K562 (cell line): Measurements from ENCODE around the gene SAP30BP. TPM values are rescaled to one million over a fixed set of nuclear protein-coding genes. Genes with fewer than 3 reads are reported as not detected.

Experiments used
- ATAC-seq: fragments of 200-7000 bp; cut with Tn5 transposase; 3 replicates; pipeline ENCODE4 v1.9.1; 2020; ENCODE audit warnings: moderate library complexity
- BruUV-seq: library from RNA; stranded (reverse); fragments of 400-500 nt; replicated peaks from 2 replicates; lab custom pipeline; 2021; lab: Mats Ljungman, UMichigan
- CTCF ChIA-PET: fragments of 300-600 bp; formaldehyde crosslinking; extraction: SDS; loops from one replicate; lab custom pipeline; 2021; ENCODE audit warnings: low intra/inter-chr PET ratio; lab: Yijun Ruan, JAX
- POLR2A ChIA-PET: fragments of 300-600, 350-650 bp; sonication (Branson Sonifier 250); formaldehyde crosslinking; extraction: SDS; loops from one replicate; lab custom pipeline; 2021; ENCODE audit warnings: antibody characterized with exemption, inconsistent platforms; lab: Yijun Ruan, JAX
- DNase-seq, 4 experiments: peaks; one replicate each; pipeline versions ENCODE4 v3.0.0 to v3.0.0-alpha.2; 2011 to 2018; ENCODE audit warnings: low spot score in 3 of 4, mixed read lengths in 3 of 4; ENCODE audit errors: extremely low read depth in 1 of 4
- FAIRE-seq: peaks from 2 replicates; lab custom pipeline; 2011; peaks lifted over from hg19 to GRCh38; lab: Jason Lieb, UNC
- H2AFZ ChIP-seq: 2 replicates; pipeline ENCODE4 v1.6.0; 2011; ENCODE audit warnings: low read depth, low read length, control low read depth, inconsistent platforms
- H3K27ac ChIP-seq: fragments of 200-600 bp; 3 replicates; pipeline ENCODE4 v1.8.0; 2011; ENCODE audit warnings: low read depth, mild to moderate bottlenecking, control low read depth, inconsistent platforms, low read length, moderate library complexity, mixed read lengths; ENCODE audit errors: extremely low read depth
- H3K27me3 ChIP-seq, 2 experiments: fragments of 300-600 bp in 1 of 2; 2 replicates in 1 of 2; 3 replicates in 1 of 2; pipeline versions ENCODE4 v1.6.0 to v1.8.0; 2011; ENCODE audit warnings: inconsistent platforms in 2 of 2, low read length in 2 of 2, mild to moderate bottlenecking in 1 of 2, mixed read lengths in 1 of 2, moderate library complexity in 1 of 2; ENCODE audit not compliant: control insufficient read depth in 2 of 2, insufficient read depth in 2 of 2
- H3K36me3 ChIP-seq: fragments of 300-600 bp; 3 replicates; pipeline ENCODE4 v1.8.0; 2011; ENCODE audit warnings: mild to moderate bottlenecking, low read length, inconsistent platforms; ENCODE audit not compliant: control insufficient read depth, insufficient read depth
- H3K4me1 ChIP-seq, 2 experiments: fragments of 200-600 bp in 1 of 2; replicated peaks in 1 of 2; 2 replicates in 1 of 2; 3 replicates in 1 of 2; pipeline versions ENCODE4 v1.5.1 to v1.8.0; 2011; ENCODE audit warnings: inconsistent platforms in 2 of 2, low read length in 2 of 2, mild to moderate bottlenecking in 1 of 2, mixed read lengths in 1 of 2, moderate library complexity in 1 of 2; ENCODE audit not compliant: control insufficient read depth in 2 of 2, insufficient read depth in 2 of 2
- H3K4me2 ChIP-seq: 2 replicates; pipeline ENCODE4 v1.6.1; 2011; ENCODE audit warnings: low read length, control low read depth, inconsistent platforms, mixed read lengths; ENCODE audit not compliant: insufficient read depth
- H3K4me3 ChIP-seq: fragments of 200-600 bp; sonication (generic), shearing (Covaris generic); 2 replicates; pipeline ENCODE4 v1.5.1; 2016; ENCODE audit warnings: control low read depth, inconsistent platforms
- H3K79me2 ChIP-seq: fragments of 200-600 bp; 3 replicates; pipeline ENCODE4 v1.8.0; 2011; ENCODE audit warnings: low read length, inconsistent platforms; ENCODE audit not compliant: control insufficient read depth, insufficient read depth
- H3K9ac ChIP-seq, 2 experiments: 2 replicates each; pipeline versions ENCODE4 v1.6.0 to v1.6.1; 2011; ENCODE audit warnings: low read depth in 2 of 2, low read length in 2 of 2, control low read depth in 1 of 2, inconsistent platforms in 1 of 2, mild to moderate bottlenecking in 1 of 2, mixed read lengths in 1 of 2; ENCODE audit not compliant: insufficient read depth in 1 of 2
- H3K9me1 ChIP-seq: one replicate; pipeline ENCODE4 v1.6.0; 2011; ENCODE audit warnings: inconsistent platforms, mild to moderate bottlenecking, low read length, moderate library complexity; ENCODE audit not compliant: control insufficient read depth, insufficient read depth
- H3K9me3 ChIP-seq: replicated peaks from 2 replicates; pipeline ENCODE4 v1.5.1; 2011; ENCODE audit warnings: low read depth, low read length, inconsistent platforms; ENCODE audit not compliant: control insufficient read depth, insufficient read depth
- H4K20me1 ChIP-seq: replicated peaks from 2 replicates; pipeline ENCODE4 v1.6.1; 2011; ENCODE audit warnings: low read length, inconsistent platforms, mixed read lengths; ENCODE audit not compliant: control insufficient read depth, insufficient read depth
- CHD7 ChIP-seq: fragments of 200-600 bp; sonication (generic); IDR thresholded peaks from one replicate; pipeline ENCODE4 v1.6.1; 2012; ENCODE audit warnings: mild to moderate bottlenecking, low read depth, low read length, inconsistent platforms
- CREBBP ChIP-seq: IDR thresholded peaks from one replicate; pipeline ENCODE4 v1.6.1; 2012; ENCODE audit warnings: low read depth, mild to moderate bottlenecking, control low read depth, inconsistent platforms, low read length
- GTF2F1 ChIP-seq: IDR thresholded peaks from 2 replicates; pipeline ENCODE4 v1.6.1; 2011; ENCODE audit warnings: low read depth, low read length, improper control_type of control experiment
- KLF6 ChIP-seq: fragments of 250-450 bp; sonication (Bioruptor Pico); IDR thresholded peaks from 2 replicates; pipeline ENCODE4 v1.4.0; 2020; ENCODE audit warnings: mild to moderate bottlenecking, moderate library complexity, borderline replicate concordance
- RBM39 ChIP-seq: fragments of 200-400 bp; formaldehyde crosslinking; optimal IDR thresholded peaks from 2 replicates; pipeline ENCODE3; 2018; ENCODE audit warnings: low read depth, low read length
- ZKSCAN1 ChIP-seq: fragments of 150-350 bp; IDR thresholded peaks from 2 replicates; pipeline ENCODE4 v1.6.1; 2016; ENCODE audit warnings: low read depth, low read length
- ZNF583 ChIP-seq: fragments of 250-450 bp; sonication (Bioruptor Pico); IDR thresholded peaks from 2 replicates; pipeline ENCODE4 v1.4.0; 2020
- WGBS: fragments of 100-300 bp; shearing (Covaris generic); methylation state at CpG from one replicate; pipeline ENCODE4 v1.1.6; 2016; ENCODE audit warnings: low coverage, mixed read lengths; ENCODE audit not compliant: insufficient coverage; ENCODE audit errors: missing lambda C conversion rate; 5-methylcytosine and 5-hydroxymethylcytosine counted together
- in situ Hi-C: fragments of 300-500 bp; cut with MboI; formaldehyde crosslinking; loops from 4 replicates; pipeline ENCODE4 v1.15.0; 2018; ENCODE audit warnings: inconsistent platforms, mixed read lengths
- intact Hi-C: fragments of 100-400 bp; cut with micrococcal nuclease; formaldehyde crosslinking; loops from 2 replicates; pipeline ENCODE4 v1.14.2; 2022
- polyA plus RNA-seq, 8 experiments: library from polyadenylated mRNA; depleted of rRNA in 4 of 8; stranded (reverse) in 5 of 8; unstranded in 3 of 8; fragments of >200 nt; fragmentation: Nextera tagmentation in 2 of 8; fragmentation: Illumina TruSeq in 1 of 8; extraction: Ambion mirVana in 2 of 8; extraction: Trizol in 1 of 8; gene quantifications; 2 replicates each; pipeline versions ENCODE4 v1.2.1 to v1.2.3, GENCODE V29; 2011 to 2014; ENCODE audit warnings: inconsistent platforms in 1 of 8, missing spikeins in 1 of 8
- total RNA-seq, 7 experiments: library from RNA; depleted of rRNA in 6 of 7; stranded (reverse); fragments of >200 nt in 6 of 7; fragmentation: Illumina TruSeq in 2 of 7; extraction: Trizol in 2 of 7; gene quantifications; 2 replicates each; pipeline versions ENCODE4 v1.2.1 to v1.2.3, GENCODE V29; 2011 to 2021; ENCODE audit warnings: low replicate concordance in 1 of 7

SAP30BP gene
- total and polyA plus RNA-seq, 9 of the 15 experiments (the other 6 are each of a cell fraction or from before 2014, with no cell fraction given): 45.3 to 154 (median 71.7) TPM

GRCh38 chr17:75725504-75725903 is 58.4 kb downstream of the SAP30BP start:
- no peak overlapping the region for H3K27ac ChIP-seq
- no peaks in the 10 kb centered on the region for H3K9me3 ChIP-seq
- H3K79me2 ChIP-seq: no peaks in the 10 kb centered on the region
- ChIA-PET CTCF (no interaction called here), POLR2A (interaction anchor here (0.6 to 1.9 kb wide), 6 partner anchors 9 to 172 kb away, joined by 3 to 4 read pairs (median 4); no protein-coding TSS in a partner anchor)
- intact Hi-C loops (no loop called here), in situ Hi-C loops (no loop called here)
- no peaks in the 10 kb centered on the region for H3K9me1 ChIP-seq
- FAIRE-seq (no peak), DNase-seq (no peak), ATAC-seq (no peak)
- no peak for TF ChIP-seq RBM39
- TF ChIP-seq GTF2F1: no peak
- TF ChIP-seq ZNF583 (CRISPR knock-in tag): no peak
- TF ChIP-seq CREBBP: no peak
- TF ChIP-seq KLF6 (CRISPR knock-in tag): no peak
- no peak for TF ChIP-seq CHD7
- TF ChIP-seq ZKSCAN1: peak; percentile 93
- peaks cover 16 to 58% of the 10 kb centered on the region in 2 experiments for H3K27me3 ChIP-seq
- no peak overlapping the region for H3K9ac ChIP-seq
- H3K4me2 ChIP-seq: no peak overlapping the region
- no peak overlapping the region for H2AFZ ChIP-seq
- H3K36me3 ChIP-seq: no peaks in the 10 kb centered on the region
- H3K4me3 ChIP-seq: no peak overlapping the region
- peaks cover 0 to 48% of the 10 kb centered on the region in 2 experiments; a peak in 3 of 5 replicates for H3K4me1 ChIP-seq
- WGBS: 2% methylated on average over 7 of the region's 7 CpGs
- BruUV-seq: no TSS peak
- no peaks in the 10 kb centered on the region; the same call in 1 of the 2 replicates for H4K20me1 ChIP-seq
